Stomach (tissue), 4 donors: Measurements from ENCODE around the gene CEP85.

Experiments used
- EP300 ChIP-seq: sonication (generic); formaldehyde crosslinking; IDR thresholded peaks from one replicate; pipeline ENCODE4 v1.6.1; 2017; ENCODE audit warnings: antibody characterized with exemption
- POLR2A ChIP-seq, 4 donors: fragments of 450-650 bp; IDR thresholded peaks; one replicate each; pipeline ENCODE4 v1.6.1; 2016; ENCODE audit warnings: antibody characterized with exemption in 4 of 4, control low read depth in 2 of 4, mild to moderate bottlenecking in 1 of 4, moderate library complexity in 1 of 4
- TF ChIP-seq, protein P1 (sequence below), 7 experiments: fragments of 450-650 bp in 4 of 7; fragments of 200-600 bp in 3 of 7; sonication (generic) in 3 of 7; IDR thresholded peaks; one replicate each; pipeline ENCODE4 v1.5.1; 2016 to 2019; ENCODE audit warnings: antibody characterized with exemption in 7 of 7, control low read depth in 2 of 7, mild to moderate bottlenecking in 1 of 7

DNA sequence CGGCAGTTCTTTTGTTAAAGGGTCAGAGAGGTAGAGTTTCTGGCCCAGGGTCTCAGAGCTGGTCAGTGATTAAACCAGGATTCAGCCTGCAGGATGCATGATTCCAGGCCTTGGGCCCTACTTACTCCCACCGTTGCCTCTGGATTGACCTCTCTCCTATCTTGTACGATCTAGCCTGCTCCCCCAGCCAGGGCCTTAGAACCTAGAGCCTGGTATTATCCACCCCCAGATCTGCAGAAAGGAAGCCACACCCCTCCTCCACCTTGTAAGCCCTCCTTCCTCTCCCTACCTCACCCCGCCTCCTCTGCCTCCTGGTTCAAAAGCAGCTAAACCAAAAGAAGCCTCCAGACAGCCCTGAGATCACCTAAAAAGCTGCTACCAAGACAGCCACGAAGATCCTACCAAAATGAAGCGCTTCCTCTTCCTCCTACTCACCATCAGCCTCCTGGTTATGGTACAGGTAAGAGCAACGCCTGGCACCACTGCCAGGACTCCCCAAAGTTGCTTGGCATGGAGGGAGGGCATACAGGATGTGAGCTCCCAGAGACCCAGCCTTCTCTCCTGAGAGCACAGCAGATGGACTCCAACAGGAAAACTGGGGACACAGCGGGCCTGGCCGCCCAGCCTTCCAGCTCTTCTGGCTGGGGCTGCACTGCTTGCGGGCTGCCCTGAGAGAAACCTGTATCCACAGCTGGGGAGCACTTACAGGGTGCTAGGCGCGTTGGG lies 83.8 kb downstream of the CEP85 start, which contains the start of gene CD52:
- TF ChIP-seq, protein P1, sequence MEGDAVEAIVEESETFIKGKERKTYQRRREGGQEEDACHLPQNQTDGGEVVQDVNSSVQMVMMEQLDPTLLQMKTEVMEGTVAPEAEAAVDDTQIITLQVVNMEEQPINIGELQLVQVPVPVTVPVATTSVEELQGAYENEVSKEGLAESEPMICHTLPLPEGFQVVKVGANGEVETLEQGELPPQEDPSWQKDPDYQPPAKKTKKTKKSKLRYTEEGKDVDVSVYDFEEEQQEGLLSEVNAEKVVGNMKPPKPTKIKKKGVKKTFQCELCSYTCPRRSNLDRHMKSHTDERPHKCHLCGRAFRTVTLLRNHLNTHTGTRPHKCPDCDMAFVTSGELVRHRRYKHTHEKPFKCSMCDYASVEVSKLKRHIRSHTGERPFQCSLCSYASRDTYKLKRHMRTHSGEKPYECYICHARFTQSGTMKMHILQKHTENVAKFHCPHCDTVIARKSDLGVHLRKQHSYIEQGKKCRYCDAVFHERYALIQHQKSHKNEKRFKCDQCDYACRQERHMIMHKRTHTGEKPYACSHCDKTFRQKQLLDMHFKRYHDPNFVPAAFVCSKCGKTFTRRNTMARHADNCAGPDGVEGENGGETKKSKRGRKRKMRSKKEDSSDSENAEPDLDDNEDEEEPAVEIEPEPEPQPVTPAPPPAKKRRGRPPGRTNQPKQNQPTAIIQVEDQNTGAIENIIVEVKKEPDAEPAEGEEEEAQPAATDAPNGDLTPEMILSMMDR (IDR thresholded peaks at IDR 0.05): no peak
- TF ChIP-seq EP300: no peak
- no peak for TF ChIP-seq POLR2A (IDR thresholded peaks at IDR 0.05)
